Measurements from ENCODE around the gene TTLL7.

DNA sequence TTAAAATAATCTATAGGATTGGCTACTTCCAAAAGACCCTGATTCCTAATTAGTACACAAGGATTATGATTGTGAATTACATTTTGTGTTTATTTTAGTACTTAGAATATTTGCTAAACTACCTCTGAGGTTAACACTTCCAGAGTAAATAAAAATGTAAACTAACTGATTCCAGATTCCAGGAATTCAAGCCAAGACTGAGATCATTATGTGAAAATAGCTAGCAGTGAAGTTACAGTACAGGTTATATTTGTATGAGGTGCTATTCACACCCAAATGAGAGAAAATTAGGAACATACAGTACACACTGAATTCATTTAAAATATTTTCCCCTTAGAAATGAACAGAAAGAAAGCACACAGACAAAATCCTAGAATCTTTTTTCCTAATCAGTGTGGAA, 28.8 kb downstream of the TTLL7 start:
- TF ChIP-seq POLR2AphosphoS5 (IDR thresholded peaks at IDR 0.05; ENCODE audit: low read depth), result no peak
- no peak for TF ChIP-seq EZH2 (IDR thresholded peaks at IDR 0.05; ENCODE audit: low read depth, unreplicated experiment)
- TF ChIP-seq, protein P1, sequence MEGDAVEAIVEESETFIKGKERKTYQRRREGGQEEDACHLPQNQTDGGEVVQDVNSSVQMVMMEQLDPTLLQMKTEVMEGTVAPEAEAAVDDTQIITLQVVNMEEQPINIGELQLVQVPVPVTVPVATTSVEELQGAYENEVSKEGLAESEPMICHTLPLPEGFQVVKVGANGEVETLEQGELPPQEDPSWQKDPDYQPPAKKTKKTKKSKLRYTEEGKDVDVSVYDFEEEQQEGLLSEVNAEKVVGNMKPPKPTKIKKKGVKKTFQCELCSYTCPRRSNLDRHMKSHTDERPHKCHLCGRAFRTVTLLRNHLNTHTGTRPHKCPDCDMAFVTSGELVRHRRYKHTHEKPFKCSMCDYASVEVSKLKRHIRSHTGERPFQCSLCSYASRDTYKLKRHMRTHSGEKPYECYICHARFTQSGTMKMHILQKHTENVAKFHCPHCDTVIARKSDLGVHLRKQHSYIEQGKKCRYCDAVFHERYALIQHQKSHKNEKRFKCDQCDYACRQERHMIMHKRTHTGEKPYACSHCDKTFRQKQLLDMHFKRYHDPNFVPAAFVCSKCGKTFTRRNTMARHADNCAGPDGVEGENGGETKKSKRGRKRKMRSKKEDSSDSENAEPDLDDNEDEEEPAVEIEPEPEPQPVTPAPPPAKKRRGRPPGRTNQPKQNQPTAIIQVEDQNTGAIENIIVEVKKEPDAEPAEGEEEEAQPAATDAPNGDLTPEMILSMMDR (conservative IDR thresholded peaks at IDR 0.05; ENCODE audit: low read depth in 2 of 2), result no peak
- TF ChIP-seq EZH2phosphoT487 (IDR thresholded peaks at IDR 0.05; ENCODE audit: unreplicated experiment), result no peak
- TF ChIP-seq, protein P2, sequence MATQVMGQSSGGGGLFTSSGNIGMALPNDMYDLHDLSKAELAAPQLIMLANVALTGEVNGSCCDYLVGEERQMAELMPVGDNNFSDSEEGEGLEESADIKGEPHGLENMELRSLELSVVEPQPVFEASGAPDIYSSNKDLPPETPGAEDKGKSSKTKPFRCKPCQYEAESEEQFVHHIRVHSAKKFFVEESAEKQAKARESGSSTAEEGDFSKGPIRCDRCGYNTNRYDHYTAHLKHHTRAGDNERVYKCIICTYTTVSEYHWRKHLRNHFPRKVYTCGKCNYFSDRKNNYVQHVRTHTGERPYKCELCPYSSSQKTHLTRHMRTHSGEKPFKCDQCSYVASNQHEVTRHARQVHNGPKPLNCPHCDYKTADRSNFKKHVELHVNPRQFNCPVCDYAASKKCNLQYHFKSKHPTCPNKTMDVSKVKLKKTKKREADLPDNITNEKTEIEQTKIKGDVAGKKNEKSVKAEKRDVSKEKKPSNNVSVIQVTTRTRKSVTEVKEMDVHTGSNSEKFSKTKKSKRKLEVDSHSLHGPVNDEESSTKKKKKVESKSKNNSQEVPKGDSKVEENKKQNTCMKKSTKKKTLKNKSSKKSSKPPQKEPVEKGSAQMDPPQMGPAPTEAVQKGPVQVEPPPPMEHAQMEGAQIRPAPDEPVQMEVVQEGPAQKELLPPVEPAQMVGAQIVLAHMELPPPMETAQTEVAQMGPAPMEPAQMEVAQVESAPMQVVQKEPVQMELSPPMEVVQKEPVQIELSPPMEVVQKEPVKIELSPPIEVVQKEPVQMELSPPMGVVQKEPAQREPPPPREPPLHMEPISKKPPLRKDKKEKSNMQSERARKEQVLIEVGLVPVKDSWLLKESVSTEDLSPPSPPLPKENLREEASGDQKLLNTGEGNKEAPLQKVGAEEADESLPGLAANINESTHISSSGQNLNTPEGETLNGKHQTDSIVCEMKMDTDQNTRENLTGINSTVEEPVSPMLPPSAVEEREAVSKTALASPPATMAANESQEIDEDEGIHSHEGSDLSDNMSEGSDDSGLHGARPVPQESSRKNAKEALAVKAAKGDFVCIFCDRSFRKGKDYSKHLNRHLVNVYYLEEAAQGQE (IDR thresholded peaks at IDR 0.05; ENCODE audit: unreplicated experiment), result no peak
- no peak for TF ChIP-seq JUNB (IDR thresholded peaks at IDR 0.05; ENCODE audit: unreplicated experiment)
- TF ChIP-seq CREB1 (CRISPR knock-in tag; IDR thresholded peaks at IDR 0.05; ENCODE audit: low read depth), result no peak
- no peak for TF ChIP-seq NANOG (IDR thresholded peaks at IDR 0.05; ENCODE audit: borderline replicate concordance)

Measured in GM23338 (cell line).